Islet precursor cell (in vitro differentiated cells): Measurements from ENCODE around the gene HIVEP2.

Experiments
- DNase-seq: peaks from one replicate; pipeline ENCODE4 v3.0.0-alpha.2; 2018

The HIVEP2 gene

DNA sequence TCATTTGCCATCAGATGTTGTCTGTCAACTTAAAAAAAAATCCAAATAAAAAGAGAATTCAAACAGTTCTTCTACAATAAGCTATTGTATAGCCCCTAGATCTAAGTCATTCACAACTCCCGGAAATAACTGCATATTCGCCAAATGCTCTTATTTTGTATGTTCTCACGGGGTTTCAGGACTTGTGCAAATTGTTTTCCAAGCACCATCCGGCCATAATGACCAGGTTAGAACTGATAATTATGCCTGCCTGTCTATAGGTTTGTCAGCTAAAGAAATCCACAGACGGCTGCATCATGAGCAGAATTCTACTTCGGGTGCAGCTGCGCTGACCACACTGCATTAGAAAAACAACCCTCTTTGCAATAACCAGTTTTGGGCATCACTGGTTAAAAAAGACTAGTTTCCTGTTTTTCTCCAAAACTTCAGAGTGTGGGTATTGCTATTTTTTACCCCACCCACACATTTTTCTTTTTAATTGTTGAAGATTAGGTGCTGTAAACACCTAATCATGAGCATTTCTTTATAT lies 87.7 kb downstream of the HIVEP2 start:
- no peak for DNase-seq

DNA sequence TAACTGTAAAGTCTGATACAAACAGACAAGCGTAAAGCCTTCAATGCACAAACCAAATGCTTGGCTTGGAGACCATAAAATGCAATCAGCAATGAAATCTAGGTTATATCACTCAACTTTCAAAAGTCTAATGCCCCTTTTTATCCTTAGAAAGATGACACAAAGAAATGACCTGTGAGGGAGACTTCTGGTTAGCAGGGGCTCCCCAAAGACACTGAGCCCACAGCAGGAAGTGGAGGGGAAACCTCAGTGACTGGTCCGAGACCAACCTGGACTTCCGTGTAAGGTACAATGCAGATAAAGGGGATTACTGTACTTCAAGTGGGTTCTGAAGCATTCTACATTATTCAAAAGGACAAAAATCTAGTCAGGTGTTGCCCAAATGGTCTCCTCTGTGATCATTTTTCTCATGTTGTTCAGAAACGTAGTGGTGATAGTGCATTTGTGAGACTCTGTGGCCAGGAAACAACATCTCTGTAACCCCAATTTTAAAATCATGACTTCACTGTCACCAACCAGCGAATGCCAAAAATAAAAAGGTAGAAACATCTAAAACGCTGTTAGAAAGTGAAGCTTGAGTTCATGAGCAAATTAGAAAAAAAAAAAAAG lies 88.2 kb downstream of the HIVEP2 start:
- DNase-seq: no peak

DNA sequence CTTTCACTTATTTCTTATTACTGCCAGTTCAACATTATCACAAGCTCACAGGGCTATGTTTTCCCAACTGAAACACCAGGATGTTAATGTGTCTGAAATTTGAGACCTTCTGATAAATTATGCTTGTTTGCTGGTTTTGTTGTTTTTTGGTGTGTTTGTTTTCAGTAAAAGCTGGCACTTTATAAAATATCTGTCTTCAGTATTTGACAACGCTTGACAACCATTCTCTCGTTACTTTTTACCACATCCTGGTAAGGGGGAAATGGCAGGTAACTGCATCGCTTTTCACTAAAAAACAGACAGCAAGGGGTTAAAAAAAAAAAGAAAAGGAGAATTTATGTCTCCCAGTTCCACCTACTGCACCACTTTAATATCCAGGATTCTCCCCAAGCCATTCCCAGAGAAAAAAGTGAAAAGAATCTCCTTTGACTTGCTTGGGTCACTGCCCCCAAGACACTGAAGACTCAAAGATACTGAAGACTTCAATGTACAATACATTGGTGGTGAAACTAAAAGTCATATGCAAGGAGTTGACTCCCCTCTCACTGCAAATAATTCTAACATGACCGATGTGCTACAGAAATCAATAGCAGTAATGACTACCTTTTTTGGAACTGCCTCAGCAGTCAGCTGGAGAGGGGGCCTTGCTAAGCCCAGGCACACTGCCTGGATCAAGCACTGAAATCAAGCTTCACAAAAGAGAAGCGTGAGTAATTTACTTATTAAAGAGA lies 88.9 kb downstream of the HIVEP2 start:
- no peak for DNase-seq

DNA sequence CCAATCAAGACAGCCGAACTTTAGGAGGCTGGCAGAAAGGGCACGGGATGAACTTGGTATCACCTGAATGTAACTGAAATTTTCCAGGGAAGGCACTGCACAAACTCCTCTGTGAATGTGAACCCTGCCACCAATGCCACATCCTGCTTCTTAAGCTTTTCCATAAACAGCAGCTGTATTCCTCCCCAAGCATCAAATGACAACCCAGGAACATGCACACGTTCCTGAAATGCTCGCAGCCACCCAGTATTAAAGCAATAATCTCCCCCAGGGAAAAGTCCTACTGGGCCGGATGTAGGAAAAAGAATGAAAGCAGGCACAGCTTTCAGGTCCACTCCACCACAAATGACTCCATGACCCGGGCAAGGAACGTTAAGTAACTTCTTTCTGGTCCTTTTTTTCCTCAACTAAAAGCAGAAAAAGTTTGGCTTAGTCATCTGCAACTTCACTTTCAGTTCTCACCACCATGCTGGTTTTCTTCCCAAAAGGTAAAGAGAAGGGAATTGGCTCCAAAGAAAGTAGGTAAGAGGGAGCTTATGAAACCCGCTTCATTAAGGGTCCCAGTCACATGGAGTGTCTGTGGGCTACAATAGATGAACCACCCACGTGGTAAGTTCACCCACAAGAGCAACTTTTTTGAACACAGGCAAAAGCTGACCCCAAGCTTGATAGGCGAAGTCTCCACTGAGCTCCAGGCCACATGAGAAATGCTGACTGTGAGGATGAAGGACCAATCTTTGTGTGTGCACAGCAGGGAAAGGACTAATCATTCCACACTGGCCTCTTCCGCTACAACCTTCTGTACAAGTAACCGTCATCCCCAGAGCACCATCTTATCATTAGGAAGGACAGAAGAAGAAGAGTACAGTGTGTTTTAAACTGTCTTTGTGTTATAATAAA lies 90.1 kb downstream of the HIVEP2 start:
- DNase-seq: no peak

DNA sequence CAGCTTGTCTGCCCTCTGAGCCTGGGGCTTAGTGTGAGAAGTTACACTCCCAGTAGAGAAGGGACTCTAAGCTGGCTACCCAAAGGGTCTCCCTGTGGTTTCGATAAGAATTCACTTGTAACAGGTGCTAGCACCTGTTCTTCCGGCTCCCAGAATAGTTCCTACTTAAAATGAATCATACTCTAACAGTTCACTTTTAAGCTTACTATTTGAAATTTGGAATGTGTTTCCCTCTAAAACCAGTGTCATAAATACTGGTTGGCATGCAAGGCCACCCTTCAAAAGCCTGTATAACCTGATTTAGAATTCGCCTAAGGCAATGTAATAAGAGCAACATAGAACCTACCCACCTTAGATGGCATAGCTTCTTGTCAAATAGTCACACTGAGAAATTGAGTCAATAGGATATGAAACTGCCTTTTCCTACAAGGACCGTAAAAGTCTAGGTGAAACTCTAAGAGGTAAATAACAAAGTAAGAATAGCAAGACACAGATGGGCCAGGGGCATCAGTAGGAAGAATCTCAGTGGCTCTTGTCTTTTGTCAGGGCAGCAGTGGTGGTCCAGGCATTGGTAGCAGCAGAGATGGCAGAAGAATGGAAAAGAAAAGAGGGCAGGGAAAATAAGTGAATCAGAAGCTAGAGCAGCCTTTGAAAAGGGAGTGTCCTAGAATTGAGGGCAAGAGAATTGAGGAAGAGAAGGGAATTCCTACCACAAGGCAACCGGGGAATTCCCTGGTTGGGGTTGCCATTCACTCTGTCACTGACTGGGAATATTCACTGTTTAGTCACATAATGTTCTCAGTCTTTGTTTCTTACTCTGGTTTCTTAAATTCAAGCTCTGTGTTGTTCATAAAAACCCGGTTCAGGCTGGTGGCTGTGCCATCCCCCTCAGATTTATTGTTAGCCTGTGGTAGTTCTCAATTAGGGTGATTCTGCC lies 91.5 kb downstream of the HIVEP2 start:
- no peak for DNase-seq

DNA sequence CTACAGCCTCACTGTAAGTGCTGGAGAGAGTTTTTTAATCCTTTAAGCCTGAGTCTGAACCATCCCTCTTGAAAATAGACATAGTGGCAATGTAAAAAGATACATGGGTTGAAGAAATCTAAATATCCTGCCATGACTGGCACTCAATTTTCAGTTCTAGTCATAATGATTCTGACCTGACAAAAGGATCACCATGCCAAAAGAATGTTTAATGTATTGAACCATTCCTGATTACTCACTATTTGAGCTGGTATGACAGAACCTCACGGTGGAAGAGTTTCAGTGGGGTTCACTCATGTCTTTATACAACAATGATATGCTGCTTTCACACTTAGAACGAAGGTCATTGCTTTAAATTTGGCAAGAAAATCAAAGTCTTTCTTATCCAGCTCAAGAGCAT lies 93.4 kb downstream of the HIVEP2 start:
- no peak for DNase-seq

GRCh38 chr6:142850679-142851423 lies 94.1 kb downstream of the HIVEP2 start:
- DNase-seq: no peak

DNA sequence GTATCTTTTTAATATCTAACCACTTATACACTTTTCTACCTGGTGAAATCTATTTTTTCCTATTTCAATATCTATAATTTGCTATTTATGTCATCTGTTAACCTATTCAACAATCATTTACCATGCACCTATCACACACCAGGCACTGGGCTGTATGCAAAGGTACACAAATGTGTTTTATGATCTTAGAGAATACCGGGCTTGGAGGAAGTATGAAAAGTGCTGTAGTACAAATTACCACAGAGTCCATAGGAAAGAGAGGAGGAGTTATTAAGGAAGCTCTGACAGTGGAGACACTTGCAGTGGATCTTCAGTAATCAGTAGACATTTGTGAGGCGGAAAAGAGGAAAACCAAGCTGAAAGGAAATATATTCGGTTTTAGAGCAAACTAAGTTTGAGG lies 96.0 kb downstream of the HIVEP2 start:
- DNase-seq: no peak

DNA sequence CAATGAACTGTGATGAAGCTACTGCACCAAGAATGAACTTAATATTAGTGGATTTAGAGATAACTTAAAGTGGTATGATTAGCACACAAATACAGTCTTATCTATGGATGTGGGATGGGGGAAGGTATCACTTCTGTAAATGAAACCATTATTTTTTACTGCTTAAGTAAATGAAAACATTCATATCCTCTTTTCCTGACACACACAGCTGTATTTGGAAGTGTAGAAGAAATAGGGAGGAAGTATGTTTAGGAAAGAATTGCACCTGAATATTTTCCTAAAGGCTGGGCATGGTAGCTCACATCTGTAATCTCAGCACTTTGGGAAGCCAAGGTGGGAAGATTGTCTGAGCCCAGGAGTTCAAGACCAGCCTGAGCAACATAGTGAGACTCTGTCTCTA lies 96.8 kb downstream of the HIVEP2 start:
- no peak for DNase-seq

GRCh38 chr6:142846883-142847287 lies 98.1 kb downstream of the HIVEP2 start:
- DNase-seq: peak; percentile 78

- no peak for DNase-seq
Observed at GRCh38 chr6:142846459-142846831, 98.5 kb downstream of the HIVEP2 start.

DNA sequence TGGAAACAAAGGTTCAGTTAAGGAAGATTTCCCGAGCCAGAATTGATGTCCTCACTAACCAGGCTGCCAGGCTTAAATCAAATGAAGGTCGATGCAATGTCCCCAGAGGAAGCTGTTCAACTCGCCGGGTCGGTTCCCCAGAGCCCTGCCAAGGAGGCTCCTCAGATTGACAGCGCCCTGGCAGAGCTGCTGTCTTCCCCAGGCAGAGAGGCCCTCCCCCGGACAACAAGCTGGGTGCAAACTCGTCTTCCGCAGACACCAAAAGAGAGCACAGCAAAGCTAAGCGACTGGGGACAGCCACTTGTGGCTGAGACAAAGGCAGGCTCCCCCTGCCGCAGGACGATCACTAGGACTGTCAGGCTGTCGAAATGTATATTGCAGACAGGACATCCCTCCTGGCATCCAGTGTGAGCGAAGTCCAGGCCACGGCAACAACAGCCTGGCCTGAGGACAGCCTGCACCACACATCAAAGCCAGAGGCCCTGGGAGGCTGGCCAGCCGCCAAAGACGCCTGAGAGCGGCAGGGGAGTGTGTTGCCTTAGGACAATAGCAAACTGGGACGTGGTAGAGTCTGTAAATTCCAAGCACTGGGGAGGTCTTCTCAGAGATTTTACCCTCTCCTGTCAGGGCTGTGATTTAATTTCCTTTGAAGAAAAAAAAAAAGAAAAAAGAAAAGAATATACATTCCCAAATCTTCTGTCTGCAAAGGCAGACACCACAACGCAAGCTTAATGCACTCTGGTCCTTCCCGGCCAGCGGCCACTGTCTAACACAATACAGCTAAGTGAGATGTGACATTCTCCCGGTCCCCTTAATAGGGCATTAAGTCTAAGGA lies 99.1 kb downstream of the HIVEP2 start:
- peak; percentile 99 for DNase-seq

- no peak for DNase-seq
Observed at GRCh38 chr6:142845143-142845571, 99.8 kb downstream of the HIVEP2 start.

GRCh38 chr6:142844065-142844755 lies 100.8 kb downstream of the HIVEP2 start:
- DNase-seq: no peak

- no peak for DNase-seq
Observed at GRCh38 chr6:142843361-142843760, 101.6 kb downstream of the HIVEP2 start.

DNA sequence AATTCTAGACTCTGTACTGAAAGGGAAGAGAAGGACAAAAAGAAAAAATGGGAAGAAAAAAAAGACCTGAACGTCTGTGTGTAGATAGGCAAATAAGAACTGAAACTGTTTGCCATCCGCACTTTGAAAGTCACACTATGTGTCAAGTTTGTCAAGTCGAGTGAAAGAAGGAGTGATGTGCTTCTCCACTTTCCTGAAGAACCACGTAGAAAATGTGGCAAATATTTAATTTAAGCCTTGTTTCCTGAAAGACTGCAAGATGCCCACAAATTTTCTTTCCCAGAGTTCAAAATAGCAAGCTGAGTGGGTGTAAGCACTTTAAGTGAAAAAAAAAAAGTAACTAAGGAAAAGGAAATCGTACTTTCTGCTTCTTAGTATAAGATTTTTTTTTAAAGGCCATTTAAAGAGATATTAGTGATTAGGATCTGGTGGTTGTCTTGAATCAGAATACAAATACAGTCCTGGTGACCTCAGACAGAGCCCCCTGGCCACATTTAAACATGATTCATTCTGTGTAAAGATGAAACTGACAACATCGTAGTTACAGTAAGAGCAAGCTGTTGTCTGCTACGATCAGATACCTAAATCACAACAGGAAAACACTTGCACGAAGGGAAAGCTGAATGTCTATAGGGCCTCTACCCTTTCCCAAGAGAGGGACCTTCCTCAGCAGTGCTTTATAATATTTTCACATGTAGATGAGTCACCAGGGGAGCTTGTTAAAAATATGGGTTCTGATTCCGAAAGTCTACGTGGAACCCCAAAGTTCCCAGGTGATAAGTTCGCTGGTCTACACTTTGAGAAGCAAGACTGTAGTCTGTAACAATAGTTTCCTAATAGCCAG lies 102.3 kb downstream of the HIVEP2 start:
- peak; percentile 72 for DNase-seq

GRCh38 chr6:142841915-142842314 lies 103.1 kb downstream of the HIVEP2 start:
- DNase-seq: no peak

DNA sequence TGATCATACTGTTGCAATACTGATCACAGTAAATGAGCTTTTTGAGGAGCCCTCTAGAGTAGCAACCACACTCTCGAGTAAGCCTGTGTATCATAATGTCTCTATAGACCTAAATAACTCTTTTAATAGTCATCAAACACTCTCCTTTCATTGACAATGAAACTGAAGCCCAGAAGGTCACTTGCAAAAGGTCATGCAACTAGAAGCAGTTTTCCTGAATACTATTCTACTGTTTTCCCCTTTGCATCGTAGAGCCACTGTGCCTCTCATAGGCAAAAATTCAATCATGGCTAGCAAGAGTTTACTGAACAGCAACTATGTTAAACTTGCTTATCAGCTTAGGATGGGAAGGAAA lies 105.3 kb downstream of the HIVEP2 start:
- no peak for DNase-seq
